ENCODE data around the gene ASCC3.

The ASCC3 gene

DNA sequence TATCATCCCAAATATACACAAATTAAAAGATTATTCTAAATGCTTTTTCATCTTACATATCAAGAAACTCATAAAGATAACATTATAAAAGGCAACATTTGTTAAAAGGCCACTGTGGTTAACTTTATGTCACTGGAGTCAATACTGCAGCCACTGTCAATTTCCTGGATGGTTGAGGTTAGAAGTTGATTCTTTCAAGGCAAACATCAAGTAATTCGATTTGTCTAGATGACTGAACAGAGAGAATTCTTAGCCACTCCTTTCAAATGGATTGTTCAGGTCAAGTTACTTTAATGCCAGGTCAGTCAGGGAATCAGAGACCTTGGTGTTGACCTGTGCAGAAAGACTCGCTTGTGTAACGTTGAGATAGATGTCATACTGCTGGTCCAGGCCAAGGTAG is 372.0 kb downstream of the ASCC3 start:
- Histone ChIP-seq H3K27ac (no peak overlapping the region), H2AFZ (no peak overlapping the region), H3K36me3 (ENCODE audit: control insufficient read depth, insufficient read depth, low read length) (no peaks in the 10 kb centered on the region), H3K4me1 (no peaks in the 10 kb centered on the region), H3K79me2 (no peaks in the 10 kb centered on the region), H3K4me2 (ENCODE audit: low read length) (no peak overlapping the region), H3K9me3 (ENCODE audit: control insufficient read depth, low read length) (no peaks in the 10 kb centered on the region), H3K4me3 (ENCODE audit: low read depth, low read length) (no peak overlapping the region), H3K27me3 (ENCODE audit: control insufficient read depth, insufficient read depth, low read length) (no peaks in the 10 kb centered on the region), H3K9ac (no peak overlapping the region)
- TF ChIP-seq, protein P1, sequence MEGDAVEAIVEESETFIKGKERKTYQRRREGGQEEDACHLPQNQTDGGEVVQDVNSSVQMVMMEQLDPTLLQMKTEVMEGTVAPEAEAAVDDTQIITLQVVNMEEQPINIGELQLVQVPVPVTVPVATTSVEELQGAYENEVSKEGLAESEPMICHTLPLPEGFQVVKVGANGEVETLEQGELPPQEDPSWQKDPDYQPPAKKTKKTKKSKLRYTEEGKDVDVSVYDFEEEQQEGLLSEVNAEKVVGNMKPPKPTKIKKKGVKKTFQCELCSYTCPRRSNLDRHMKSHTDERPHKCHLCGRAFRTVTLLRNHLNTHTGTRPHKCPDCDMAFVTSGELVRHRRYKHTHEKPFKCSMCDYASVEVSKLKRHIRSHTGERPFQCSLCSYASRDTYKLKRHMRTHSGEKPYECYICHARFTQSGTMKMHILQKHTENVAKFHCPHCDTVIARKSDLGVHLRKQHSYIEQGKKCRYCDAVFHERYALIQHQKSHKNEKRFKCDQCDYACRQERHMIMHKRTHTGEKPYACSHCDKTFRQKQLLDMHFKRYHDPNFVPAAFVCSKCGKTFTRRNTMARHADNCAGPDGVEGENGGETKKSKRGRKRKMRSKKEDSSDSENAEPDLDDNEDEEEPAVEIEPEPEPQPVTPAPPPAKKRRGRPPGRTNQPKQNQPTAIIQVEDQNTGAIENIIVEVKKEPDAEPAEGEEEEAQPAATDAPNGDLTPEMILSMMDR (IDR thresholded peaks at IDR 0.05): no peak

DNA sequence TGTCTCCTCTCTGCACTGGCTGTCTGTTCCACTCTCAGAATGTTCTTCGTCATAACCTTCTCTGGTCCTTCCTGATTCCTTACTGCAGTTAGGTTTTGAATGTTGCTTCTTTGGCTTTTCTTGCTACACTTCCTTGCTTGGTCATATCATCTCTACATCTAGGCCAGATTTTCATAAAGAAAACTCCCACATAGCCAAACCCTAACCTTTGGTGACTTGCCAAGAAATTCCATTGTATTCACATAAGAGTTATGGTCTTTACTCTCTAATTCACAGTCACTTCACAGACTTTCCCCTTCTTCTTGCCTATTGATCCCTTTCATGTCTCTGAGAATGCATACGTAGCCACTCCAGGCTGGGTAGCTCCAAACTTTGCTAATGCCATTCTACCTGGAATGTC is 374.5 kb downstream of the ASCC3 start:
- no peaks in the 10 kb centered on the region for H3K4me1 ChIP-seq
- H3K79me2 ChIP-seq: no peaks in the 10 kb centered on the region
- no peak overlapping the region for H3K4me3 ChIP-seq (ENCODE audit: low read depth, low read length)
- H3K9me3 ChIP-seq (ENCODE audit: control insufficient read depth, low read length): no peaks in the 10 kb centered on the region
- H3K27me3 ChIP-seq (ENCODE audit: control insufficient read depth, insufficient read depth, low read length): no peaks in the 10 kb centered on the region
- no peak overlapping the region for H3K27ac ChIP-seq
- TF ChIP-seq, protein P1 (IDR thresholded peaks at IDR 0.05): no peak
- no peak overlapping the region for H2AFZ ChIP-seq
- no peak overlapping the region for H3K9ac ChIP-seq
- no peak overlapping the region for H3K4me2 ChIP-seq (ENCODE audit: low read length)
- H3K36me3 ChIP-seq (ENCODE audit: control insufficient read depth, insufficient read depth, low read length): no peaks in the 10 kb centered on the region

DNA sequence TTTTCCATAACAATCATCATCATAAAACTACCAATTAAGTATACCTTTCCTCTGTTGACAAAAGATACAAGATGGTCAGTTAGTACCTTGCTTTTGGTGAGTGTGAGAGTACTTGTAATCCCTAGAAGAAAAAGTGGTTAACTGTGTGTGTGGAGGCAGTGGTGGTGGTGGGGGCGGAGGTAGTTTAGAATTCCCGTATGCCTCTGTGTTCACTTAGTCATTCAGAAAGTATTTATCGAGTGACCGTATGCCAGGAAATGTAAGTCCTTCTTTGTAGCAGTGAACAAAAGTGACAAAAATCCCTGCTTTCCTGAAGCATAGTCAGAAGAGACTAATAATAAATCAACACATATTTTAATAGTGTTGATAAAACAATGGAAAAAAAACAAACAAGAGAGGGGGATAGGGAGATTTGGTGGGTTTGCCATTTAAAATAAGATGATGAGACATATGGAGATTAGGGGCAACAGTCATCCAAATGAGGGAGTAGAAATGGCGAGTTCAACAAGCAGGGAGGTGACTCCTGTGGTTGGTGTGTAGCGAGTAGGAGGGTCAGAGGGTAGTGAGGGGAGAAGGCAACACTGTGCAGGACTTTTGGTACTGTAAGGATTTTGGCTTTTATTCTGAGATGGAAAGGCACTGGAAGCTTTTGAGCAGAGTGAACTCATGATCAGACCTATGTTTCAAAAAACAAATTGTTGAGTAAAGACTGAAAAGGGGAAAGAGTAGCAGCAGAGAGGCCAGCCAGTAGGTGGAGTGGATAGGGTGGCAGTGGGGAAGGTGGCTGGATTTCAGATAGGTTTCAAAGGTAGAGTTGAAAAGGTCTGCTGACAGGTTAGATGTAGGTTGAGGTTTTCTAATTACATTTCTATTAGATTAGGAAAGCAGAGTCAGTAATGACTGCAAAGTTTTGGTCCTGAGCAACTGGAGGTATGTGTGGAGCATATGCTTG is 376.1 kb downstream of the ASCC3 start:
- TF ChIP-seq, protein P1 (IDR thresholded peaks at IDR 0.05): no peak
- Histone ChIP-seq H3K4me1 (no peaks in the 10 kb centered on the region), H3K79me2 (no peaks in the 10 kb centered on the region), H3K9me3 (ENCODE audit: control insufficient read depth, low read length) (no peaks in the 10 kb centered on the region), H2AFZ (no peak overlapping the region), H3K27me3 (ENCODE audit: control insufficient read depth, insufficient read depth, low read length) (no peaks in the 10 kb centered on the region), H3K4me3 (ENCODE audit: low read depth, low read length) (no peak overlapping the region), H3K4me2 (ENCODE audit: low read length) (no peak overlapping the region), H3K27ac (no peak overlapping the region), H3K9ac (no peak overlapping the region), H3K36me3 (ENCODE audit: control insufficient read depth, insufficient read depth, low read length) (no peaks in the 10 kb centered on the region)

DNA sequence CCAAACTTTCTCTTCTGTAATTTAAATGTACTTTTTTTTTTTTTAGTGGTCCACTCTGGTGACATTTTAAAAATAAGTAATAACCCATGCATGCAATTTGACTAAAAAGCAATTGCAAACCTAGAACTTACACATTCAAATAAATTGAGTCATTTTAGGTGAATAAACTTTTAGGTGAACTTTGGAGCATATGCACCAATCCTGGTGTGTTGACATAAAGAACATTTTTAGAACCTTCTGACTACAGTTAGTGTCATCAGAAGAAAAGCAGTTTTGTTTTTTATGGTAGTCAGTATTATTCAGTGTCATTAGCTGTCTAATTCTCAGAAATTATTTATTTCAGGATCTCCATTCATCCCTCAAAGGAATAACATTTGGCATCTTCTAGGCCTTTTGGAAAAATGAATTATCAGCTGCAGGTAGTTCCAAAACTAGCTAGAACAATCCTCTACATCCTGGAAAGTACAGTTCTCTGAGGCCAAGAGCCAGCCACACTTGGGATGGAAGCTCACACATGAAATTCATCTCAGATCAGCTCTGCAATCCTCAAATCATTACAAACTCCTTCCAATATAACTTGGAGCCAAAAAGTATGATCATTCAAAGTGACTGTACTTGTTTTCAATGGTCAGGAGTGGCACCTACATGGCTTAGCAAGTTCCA is 378.0 kb downstream of the ASCC3 start:
- Histone ChIP-seq H3K36me3 (ENCODE audit: control insufficient read depth, insufficient read depth, low read length) (no peaks in the 10 kb centered on the region), H3K27ac (no peak overlapping the region), H3K4me2 (ENCODE audit: low read length) (no peak overlapping the region), H3K4me1 (no peaks in the 10 kb centered on the region), H3K9me3 (ENCODE audit: control insufficient read depth, low read length) (no peaks in the 10 kb centered on the region), H3K9ac (no peak overlapping the region), H3K4me3 (ENCODE audit: low read depth, low read length) (no peak overlapping the region), H2AFZ (no peak overlapping the region), H3K79me2 (no peaks in the 10 kb centered on the region), H3K27me3 (ENCODE audit: control insufficient read depth, insufficient read depth, low read length) (no peaks in the 10 kb centered on the region)
- TF ChIP-seq, protein P1 (IDR thresholded peaks at IDR 0.05): no peak
